22Rv1 (cell line): ENCODE results near the gene PURB.
"Not testable (repeated sequence)": the region's sequence is repeated elsewhere in the genome, so short reads cannot be mapped to it uniquely, and the experiment has no call there.

Source experiments
- CTCF ChIP-seq: fragments of 450-650 bp; IDR thresholded peaks from 2 replicates; pipeline ENCODE4 v1.5.1; 2017; ENCODE audit warnings: mild to moderate bottlenecking
- ZFX ChIP-seq: fragments of 450-650 bp; IDR thresholded peaks from 2 replicates; pipeline ENCODE4 v1.6.1; 2017; ENCODE audit warnings: antibody characterized with exemption, borderline replicate concordance

DNA sequence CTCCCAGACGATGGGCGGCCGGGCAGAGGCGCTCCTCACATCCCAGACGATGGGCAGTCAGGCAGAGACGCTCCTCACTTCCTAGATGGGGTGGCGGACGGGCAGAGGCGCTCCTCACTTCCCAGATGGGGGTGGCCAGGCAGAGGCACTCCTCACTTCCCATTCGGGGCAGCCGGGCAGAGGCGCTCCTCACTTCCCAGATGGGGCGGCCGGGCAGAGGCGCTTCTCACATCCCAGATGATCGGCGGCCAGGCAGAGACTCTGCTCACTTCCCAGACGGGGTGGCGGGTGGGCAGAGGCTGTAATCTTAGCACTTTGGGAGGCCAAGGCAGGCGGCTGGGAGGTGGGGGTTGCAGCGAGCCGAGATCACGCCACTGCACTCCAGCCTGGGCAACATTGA, 13.4 kb downstream of the PURB start:
- not testable (repeated sequence) for TF ChIP-seq CTCF, ZFX
